NOMO-1 treated with dmso at 0.1 percent for 144 hours (cell line): ENCODE measurements around the gene FCHSD1.

Experiments
- DNase-seq: peaks from one replicate; lab custom pipeline; 2025; ENCODE audit not compliant: unreplicated experiment; lab: John Stamatoyannopoulos, UW

FCHSD1 gene

DNA sequence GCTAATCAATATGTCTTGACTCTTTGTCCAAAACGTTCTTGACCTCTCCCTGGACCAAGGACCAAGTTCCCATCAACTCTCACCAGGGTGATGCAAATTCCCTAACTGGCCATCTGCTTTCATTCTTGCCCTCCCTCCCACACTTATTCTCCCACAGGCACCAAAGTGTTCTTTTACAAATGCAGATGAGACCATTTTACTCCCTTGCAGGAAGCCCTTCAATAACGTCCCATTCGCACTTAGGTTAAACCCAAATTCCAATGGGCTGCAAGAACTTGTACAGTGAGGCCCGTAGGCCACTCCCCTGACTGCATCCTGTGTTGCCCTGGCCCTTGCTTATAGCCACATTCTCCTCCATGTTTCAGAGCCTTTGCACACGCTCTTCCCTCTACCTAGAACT lies 23.5 kb upstream of the FCHSD1 start:
- DNase-seq: no peak

DNA sequence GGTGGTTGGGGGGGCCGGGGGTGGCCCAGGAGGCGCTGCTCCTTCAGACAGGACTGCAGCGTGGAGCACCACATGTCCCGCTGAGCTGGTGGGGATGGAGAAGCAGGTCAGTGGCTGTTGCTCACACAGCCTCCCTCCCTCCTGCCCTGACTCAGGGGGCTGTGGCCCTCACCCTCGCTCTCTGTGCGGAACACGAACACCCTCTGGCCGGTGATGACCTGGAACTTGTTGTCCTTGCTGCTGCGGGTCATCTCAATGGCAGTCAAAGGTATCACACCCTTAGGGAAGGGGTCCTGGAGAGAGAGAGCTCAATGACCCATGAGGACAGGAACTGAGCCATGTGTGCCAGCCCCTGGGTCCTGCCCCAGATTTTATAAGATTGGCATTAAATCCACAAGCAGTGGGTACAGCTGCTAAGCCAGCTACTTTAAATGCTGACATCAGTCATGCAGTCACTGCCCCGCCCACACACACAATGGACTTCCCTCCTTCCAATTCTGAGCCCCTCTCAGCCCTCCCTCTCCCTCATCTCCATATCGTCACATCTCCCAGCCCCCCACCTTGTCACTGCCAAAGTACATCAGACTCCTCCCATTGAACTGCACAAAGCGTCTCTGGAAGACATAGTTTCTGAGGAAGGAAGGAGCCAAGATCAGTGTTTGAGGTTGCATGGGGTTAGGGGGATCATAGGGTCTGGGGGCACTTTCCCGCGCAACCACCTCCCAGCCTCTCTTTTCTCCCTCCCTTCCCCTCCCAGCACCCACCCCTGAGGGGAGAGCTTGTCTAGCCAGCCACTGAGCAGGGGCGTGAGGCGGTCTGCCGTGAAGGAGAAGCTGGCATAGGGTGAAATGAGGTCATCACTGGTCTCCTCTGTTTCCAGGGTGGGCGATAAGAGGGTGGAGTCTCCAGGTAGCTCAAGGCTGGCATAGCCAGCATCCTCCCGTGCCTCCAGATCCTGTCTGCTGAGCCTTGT lies 21.9 kb upstream of the FCHSD1 start:
- DNase-seq: no peak

DNA sequence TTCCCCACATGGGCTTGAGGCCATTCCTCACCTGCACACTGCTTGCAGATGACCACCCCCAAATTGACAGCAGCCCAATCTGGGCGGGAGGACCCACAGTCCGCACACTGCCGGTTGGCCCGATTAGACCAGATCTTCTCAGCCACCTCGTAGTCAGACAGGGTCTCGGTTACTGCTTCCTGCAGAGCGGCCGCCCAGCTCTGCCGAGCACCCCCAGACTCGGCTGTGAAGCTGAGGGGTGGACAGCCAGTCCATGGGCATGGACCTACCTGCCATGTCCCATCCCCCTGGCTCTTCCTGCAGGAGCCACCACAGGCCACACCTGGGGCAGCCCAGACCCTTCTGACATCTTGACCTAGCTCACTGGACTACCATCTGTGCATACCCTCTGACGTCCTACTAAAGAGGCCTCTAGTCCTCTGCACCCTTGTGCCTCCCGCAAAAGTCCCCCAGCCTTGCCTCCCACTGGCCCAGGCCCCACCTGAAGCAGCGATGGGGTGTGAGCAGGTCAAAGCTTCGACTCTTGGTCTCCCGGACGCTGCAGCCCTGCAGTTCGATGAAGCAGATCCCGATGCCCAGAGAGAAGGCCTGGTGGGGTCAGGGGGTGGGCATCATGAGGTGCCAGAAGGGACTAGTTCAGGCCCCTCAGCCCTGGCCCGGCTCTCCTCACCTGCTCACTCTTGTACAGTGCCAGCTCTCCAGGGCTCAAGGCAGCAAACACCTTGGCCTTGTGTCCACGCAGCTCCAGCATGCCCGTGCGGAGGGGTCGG lies 21.0 kb upstream of the FCHSD1 start:
- no peak for DNase-seq

DNA sequence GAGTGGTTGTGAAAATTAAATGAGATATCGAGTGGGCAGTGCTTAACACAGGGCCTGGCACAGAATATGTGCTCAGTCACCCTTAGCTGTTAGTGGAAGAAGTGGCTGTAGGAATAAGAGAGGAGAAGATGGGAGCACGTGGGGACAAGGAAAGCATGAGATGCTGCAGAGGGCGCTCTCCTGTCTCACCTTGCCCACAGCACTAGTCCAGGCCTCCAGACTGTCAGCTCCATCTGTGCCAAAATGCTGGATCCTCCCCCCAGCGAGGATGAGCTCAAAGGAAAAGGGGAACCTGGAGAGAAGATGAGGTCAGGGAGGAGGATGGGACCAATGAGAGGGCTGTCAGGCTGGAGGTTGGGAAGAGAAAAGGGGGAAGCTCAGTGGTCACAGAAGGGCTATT lies 18.3 kb upstream of the FCHSD1 start:
- no peak for DNase-seq

DNA sequence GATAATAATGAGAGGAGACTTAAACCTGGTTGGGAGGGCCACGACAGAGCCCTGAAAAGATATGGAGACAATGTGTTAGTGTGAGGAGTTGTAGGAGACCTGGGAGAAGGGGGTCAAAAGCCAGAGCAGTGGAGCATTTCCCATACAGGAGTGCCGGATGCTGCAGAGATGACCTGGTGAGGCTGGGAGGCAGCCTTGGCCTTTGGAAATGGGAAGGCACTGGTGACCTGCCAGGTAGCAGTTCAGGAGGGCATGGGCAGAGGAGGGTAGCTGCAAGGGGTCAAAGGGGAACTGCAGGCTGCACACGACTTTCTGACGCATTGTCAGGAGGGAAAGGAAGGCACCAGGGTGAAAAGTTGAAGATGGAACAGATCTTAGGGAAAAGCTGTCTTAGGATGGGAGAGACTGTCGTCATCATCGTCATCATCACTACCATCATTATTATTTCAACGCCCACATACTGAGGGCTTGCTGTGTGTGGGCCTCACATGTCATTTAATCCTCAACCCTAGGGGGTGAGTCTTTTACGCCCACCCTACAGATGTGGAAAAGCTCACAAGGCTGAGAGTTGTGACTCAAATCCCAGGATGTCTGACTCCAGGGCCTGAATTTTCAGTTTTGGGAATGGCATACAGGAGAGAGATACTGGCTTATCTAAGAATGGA lies 17.5 kb upstream of the FCHSD1 start:
- no peak for DNase-seq

DNA sequence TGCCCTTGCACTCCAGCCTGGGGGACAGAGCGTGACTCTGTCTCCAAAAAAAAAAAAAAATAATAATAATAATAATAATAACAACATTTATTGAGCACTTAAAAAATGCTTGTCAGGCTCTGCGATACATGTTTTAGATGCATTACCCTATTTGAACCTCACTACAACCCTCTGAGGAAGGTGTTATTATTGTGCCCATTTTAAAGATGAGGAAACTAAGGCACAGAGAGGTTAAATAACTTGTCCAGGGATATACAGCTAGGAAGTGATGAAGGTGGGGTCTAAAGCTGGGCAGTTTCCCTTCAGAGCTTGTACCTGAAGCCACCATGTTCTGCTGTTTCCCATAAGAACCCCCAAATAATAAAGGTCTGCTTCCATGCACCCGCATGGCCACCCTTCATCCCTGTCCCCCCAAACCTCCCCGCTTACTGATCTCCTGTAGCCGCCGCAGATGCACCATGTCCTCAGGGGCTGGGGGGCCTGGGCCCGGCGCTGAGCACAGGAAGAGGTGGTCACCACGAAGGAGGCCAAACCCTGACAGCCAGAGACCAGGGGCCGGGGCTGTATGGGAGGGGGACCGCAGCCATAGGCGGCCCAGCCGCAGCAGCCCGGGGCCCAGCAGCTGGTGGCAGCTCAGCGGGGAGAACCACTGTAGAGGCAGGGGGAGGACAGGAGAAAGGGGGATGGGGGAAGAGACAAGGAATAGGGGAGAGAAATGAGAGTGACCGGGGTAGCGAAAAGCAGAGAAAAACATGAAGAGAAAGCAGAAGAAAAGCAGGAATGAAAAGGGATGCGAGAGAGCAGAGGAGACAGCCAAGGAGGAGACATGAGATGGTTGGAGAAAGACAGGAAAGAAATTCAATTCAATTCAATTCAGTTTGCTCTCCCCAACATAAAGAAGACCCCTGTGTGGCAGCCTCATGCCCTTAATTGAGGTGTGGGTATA lies 15.1 kb upstream of the FCHSD1 start:
- no peak for DNase-seq

DNA sequence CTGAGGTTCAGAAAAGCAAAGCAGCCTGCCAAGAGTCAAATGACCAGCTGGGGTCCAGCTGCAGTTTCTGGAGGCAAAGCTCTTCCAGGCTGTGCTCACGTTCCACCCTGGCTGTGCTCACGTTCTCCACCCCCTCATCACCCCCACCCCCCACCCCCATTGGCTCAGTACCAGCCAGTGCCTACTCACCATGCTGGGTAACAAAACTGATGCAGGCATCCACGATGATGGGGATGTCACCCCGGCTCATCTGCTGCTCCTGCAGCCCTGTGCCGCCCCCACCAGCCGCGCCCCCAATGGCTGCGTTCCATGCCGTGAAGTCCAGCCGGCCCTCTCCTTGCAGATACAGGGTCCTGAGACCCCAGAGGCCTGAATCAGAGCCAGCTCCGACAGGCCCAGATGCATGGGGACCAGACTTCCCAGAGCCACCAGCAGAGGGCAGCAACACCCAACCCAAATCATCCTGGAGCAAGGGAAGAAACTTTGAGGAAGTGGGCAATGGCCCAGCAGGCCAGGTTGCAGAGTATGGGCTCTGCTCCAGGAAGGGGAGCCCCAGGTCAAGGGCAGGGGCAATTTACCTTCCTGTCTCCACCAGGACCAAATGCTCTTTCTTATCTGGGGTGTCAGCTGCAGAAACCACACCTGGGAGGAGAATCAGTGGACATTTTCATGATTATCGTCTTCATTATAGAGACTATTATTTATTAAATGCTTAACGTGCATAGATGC lies 13.7 kb upstream of the FCHSD1 start:
- DNase-seq: peak; percentile 67

DNA sequence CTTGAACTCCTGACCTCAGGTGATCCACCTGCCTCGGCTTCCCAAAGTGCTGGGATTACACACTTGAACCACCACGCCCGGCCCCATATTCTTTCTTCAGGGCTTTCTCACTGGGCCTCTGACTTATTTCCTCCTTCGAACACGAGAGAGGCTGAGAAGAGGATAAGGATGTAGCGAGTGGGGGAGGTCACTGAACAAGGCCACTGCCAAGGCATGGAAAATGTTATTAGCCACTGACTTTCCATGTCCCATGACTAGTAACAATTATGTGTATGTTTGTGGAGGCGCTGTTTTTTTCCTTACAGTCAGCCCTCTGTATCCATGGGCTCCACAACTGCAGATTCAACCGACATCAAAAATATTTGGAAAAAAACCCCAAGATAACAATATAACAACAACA lies 12.3 kb upstream of the FCHSD1 start:
- no peak for DNase-seq

DNA sequence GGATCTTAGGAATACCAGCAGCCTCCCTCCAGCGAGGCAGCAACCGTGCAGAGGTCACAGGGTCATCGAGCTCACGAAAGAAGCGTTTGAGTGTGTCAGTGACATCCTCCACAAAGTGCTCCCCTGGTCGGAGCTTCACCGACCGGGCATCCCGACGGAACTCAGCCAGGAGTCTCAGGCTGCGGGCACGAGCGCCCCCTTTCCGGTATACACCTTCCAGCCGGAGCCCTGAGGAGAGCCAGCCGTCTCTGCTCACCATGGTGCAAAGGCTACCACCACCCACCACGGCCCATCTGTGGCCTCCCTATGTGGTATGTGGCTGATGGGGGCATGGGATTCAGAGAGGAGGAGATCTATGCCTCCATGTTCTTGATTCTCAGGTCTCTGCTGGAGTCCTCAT lies 10.8 kb upstream of the FCHSD1 start:
- DNase-seq: no peak

DNA sequence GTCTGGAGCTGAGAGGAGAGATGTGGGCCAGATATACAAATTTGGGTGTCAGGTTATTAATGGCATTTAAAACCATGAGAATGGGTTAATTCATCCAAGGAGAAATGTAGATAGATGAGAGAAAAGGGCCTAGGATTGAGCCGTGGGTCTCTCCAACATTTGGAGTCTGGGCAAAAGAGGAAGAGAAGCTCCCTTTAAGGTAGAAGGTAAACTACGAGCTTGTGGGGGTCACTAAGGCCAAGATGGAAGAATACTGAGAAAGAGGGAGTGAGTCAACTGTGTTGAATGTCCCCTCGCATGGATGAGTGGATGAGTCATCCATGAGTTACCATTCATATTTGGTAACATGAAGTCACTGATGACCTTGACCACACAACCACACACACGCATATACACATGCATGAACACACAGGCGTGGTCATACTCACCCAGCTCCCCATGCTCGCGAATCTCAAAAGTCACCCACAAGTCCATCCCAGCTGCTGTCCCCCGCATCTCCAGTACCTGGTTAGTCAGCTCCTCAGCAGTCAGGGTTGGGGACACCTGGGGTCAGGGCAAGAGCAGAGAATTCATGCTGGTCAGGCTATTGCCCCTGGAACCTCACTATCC lies 6.8 kb upstream of the FCHSD1 start:
- no peak for DNase-seq

DNA sequence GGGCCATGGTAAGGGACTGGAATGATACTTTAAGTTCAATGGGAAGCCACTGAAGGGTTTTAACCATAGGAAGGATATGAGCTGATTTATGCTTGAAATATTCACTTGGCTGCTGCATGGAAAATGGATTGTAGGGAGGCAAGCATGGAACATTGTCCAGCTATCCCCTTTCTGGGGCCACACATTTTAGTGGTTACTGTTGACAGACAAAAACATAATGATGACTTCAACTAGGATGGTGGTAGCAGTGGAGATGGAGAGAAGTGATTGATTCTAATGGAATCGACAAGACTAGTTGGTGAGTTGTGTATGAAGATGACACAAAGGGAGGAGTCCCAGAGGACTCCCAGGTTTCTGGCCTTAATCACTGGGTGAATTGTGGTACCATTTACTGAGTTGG lies 6.2 kb upstream of the FCHSD1 start:
- DNase-seq: no peak

DNA sequence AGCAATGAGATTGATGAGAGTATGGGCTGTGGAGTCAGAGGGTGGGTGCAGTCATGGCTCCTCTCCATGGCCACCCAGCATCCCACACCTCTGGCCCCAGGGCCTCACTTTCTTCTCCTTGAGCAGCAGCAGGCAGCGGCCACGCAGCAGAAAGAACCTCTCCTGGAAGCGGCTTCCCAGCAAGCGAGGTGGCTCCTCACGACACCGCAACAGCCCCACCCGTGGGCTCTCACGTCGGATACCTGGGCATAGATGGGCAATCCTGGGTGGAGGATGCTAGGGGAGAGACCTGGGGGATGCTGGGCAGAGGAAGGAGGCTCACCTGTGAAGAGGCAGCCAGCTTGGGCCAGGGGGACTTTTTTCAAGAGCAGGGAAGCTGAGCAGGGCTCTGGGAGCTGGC lies 5.2 kb upstream of the FCHSD1 start:
- DNase-seq: no peak

DNA sequence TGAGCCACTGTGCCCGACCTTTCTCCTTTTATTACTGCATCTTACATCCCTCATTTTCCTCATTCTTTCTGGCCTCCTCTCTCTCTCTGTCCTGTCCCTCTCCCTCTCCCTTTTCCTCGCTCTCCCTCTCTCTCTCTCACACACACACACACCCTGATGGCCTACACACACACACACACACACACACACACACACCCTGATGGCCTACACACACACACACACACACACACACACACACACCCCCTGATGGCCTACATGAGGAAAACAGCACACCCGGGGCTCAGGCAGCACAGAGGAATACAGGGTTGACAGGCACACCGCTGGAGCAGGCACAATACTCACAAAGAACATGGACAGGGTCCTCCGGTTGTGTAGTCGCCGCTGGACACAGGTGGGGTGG lies 3.8 kb upstream of the FCHSD1 start:
- no peak for DNase-seq

DNA sequence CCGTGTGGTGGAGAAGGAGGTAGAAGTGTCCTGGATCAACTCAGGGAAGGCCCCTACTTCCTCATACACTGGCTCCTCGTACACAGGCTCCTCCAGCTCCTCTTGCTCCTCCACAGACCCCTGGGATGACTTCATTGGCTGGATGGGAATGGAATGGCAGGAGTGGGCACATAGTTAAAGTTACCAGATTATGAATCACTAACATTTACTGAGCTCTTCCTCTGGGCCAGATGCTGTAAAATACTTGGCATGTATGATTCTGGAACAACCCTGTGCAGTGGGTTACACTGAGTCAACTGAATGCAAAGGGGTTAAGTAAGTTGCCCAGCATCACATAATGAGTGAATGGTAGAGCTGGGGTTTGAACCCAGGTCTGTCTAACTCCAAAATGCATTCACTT lies 3.1 kb upstream of the FCHSD1 start:
- no peak for DNase-seq

DNA sequence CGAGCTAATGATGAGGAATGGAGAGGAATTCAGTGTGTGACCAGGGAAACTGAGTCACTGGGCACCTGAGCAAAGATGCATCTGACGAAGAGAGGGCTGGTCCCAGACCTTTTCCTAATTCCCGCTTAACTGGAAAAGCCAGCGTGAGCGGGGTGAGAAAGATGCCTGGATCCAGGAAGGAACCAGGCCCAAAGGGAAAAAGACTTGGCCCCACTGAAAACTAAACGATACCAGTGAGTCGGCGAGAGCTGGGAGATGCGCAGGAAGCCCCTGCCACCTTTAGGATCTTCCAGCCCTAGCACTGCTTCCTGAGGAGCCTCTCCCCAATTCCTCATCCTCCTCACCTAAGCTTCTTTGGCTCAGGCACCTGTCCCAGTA lies 499 bp upstream of the FCHSD1 start:
- no peak for DNase-seq

DNA sequence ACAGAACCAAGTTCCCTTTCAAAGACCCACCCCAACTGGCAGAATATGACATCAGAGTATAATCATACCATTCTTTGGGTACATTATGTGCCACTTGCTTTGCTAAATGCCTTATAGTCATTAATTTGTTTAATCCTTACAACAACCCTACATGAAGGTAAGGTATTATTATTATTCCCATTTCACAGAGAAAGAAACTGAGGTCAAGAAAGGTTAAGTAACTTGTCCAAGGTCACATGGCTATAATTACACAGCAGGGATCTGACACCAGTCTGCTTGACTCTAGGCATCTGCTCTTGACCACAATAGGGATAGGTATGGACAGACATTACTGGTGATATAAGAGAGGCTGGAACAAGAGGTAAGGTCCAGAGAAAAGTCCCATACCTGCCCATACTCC lies 1.2 kb downstream of the FCHSD1 start:
- DNase-seq: no peak

DNA sequence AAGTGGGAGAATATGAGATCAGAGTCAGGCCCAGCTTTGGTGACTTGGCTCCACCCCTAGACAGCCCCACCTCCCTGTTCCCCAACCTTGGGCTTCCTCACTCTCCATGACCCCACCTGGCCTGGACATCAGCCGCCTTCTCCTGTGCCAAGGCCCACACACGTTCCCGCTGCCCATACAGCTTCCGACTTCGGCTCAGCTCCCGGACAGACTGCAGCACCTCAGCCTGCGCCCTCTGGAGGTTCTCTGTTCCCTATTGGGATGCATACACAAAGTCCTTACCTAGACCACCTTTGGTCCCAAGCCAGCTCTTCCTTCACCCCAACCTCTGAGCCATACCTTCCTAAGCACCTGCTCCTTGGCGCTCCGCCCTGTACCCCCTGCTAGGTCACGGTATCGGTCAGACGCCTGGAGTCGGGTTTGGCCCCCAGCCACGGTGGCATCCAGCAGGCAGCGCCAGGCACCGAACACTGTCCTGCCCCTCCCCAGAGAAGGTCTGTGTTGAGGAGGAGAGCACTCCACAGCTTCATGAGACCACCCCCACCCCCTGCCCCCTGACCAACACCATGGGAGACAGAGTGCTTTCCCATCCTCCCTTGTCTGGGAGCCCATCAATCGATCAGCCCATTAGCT lies 2.0 kb downstream of the FCHSD1 start:
- no peak for DNase-seq

DNA sequence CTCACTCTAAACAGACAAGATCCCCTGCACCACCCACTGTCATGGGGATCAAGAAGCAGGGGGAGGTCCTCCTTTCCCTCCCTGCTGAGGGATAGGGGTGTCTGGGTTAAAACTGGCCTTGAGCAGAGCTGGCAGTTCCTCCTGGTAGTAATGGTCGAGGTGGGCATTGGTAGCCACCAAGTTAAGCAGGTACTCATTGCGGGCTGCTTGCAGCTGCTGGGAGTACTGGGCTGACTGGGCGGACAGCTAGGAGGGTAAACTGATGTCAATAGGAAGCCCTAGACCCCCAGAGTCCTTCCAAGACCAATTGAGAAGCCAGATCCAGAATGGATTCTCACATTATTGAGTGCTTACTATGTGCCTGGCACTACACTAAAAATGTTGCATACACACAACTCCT lies 3.4 kb downstream of the FCHSD1 start:
- DNase-seq: no peak

DNA sequence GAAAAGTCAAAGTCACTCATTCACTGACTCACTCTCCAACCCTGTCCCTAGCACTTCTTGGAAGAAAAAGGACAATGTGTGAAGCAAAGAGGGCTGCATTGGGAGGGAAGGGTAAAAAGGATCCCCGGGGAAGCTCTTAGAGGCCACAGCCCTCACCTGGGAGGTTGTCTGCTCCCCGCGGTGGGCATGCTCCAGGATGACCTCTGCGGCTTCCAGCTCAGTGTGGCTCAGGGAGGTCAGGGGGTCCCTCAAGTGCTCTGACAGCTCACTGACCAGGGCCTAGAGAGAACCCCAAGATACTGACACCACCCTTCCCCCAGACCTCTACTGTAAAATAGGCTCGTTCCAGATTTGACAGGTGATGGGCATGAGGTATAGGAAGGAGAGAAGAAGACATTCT lies 4.0 kb downstream of the FCHSD1 start:
- no peak for DNase-seq
